ENCODE data around the gene DOCK6. TPM values are rescaled to one million over a fixed set of nuclear protein-coding genes. Genes with fewer than 3 reads are reported as not detected.
A peak's percentile ranks its signal among the peaks of the same experiment; 100 is the strongest.

Gene DOCK6
- total RNA-seq, 2 donors from 2014 or later, result 12.7 to 49.4 TPM

GRCh38 chr19:11265177-11265784 lies 3.0 kb upstream of the DOCK6 start:
- Histone ChIP-seq H3K27ac (peak overlapping the region; percentile 51 to 57), H3K36me3 (no peaks in the 10 kb centered on the region), H3K4me1 (peaks cover 0 to 34% of the 10 kb centered on the region in 2 donors), H3K27me3 (no peaks in the 10 kb centered on the region), H3K9me3 (no peaks in the 10 kb centered on the region), H3K4me3 (no peak overlapping the region)
- DNase-seq (ENCODE audit: low spot score), result no peak
- TF ChIP-seq, protein P1, sequence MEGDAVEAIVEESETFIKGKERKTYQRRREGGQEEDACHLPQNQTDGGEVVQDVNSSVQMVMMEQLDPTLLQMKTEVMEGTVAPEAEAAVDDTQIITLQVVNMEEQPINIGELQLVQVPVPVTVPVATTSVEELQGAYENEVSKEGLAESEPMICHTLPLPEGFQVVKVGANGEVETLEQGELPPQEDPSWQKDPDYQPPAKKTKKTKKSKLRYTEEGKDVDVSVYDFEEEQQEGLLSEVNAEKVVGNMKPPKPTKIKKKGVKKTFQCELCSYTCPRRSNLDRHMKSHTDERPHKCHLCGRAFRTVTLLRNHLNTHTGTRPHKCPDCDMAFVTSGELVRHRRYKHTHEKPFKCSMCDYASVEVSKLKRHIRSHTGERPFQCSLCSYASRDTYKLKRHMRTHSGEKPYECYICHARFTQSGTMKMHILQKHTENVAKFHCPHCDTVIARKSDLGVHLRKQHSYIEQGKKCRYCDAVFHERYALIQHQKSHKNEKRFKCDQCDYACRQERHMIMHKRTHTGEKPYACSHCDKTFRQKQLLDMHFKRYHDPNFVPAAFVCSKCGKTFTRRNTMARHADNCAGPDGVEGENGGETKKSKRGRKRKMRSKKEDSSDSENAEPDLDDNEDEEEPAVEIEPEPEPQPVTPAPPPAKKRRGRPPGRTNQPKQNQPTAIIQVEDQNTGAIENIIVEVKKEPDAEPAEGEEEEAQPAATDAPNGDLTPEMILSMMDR (IDR thresholded peaks at IDR 0.05), result no peak

- no peak overlapping the region for H3K4me3 ChIP-seq
- no peaks in the 10 kb centered on the region for H3K36me3 ChIP-seq
- no peaks in the 10 kb centered on the region for H3K27me3 ChIP-seq
- TF ChIP-seq, protein P1 (IDR thresholded peaks at IDR 0.05), result no peak
- H3K9me3 ChIP-seq, result no peaks in the 10 kb centered on the region
- peak; percentile 70 for DNase-seq (ENCODE audit: low spot score)
- peak overlapping the region; percentile 51 to 57 for H3K27ac ChIP-seq
- peaks cover 0 to 33% of the 10 kb centered on the region in 2 donors for H3K4me1 ChIP-seq
These were observed 2.3 kb upstream of the DOCK6 start for GRCh38 chr19:11264452-11265176.

DNA sequence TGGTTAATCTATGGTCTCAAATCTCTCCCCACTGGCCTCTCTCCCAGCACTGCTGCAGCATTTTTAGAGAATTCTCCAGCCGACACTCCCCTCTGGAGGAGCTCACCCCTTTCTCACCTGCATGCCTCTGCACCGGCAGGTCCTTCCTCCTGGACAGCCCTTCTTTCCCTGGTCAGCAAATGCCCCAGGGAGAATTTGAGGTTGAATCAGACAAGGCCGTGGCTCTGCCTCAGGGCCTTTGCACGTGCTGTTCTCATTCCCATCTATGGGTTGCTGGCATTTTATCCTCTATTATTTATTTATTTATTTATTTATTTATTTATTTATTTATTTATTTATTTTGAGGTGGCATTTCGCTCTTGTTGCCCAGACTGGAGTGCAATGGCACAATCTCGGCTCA lies 1.4 kb upstream of the DOCK6 start:
- H3K4me3 ChIP-seq, result no peak overlapping the region
- H3K27ac ChIP-seq, result peak overlapping the region in 1 of 2 donors; percentile 57
- H3K27me3 ChIP-seq, result no peaks in the 10 kb centered on the region
- DNase-seq (ENCODE audit: low spot score), result no peak
- TF ChIP-seq, protein P1 (IDR thresholded peaks at IDR 0.05), result no peak
- H3K9me3 ChIP-seq, result no peaks in the 10 kb centered on the region
- no peaks in the 10 kb centered on the region for H3K36me3 ChIP-seq
- peaks cover 0 to 26% of the 10 kb centered on the region in 2 donors for H3K4me1 ChIP-seq

GRCh38 chr19:11261431-11261970 lies 823 bp downstream of the DOCK6 start:
- Histone ChIP-seq H3K4me3 (peak overlapping the region; percentile 94 to 97), H3K27me3 (no peaks in the 10 kb centered on the region), H3K9me3 (no peaks in the 10 kb centered on the region), H3K27ac (peak overlapping the region; percentile 89 to 96), H3K4me1 (peaks cover 0 to 19% of the 10 kb centered on the region in 2 donors), H3K36me3 (no peaks in the 10 kb centered on the region)
- DNase-seq (ENCODE audit: low spot score), result no peak
- TF ChIP-seq, protein P1 (IDR thresholded peaks at IDR 0.05), result no peak

DNA sequence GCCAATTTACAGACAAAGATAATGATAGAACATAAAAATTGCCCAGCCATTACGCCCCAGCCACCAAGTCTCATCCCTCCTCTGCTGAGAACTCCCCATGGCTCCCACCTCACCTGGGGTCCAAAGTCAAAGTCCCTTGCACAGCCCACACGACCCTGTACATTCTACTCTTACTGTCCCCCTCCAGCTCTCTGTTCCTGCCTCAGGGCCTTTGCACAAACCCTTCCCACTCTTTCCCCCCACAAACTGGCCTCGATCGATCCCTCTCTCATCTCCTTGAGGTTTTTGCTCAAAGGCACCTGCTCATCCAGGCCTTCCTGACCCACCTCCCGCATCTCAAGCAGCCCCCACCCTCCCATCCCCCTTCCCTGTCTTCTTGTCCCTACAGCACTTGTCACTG lies 1.3 kb downstream of the DOCK6 start:
- H3K4me1 ChIP-seq, result peaks cover 0 to 24% of the 10 kb centered on the region in 2 donors

More for the DNA sequence above, 1.3 kb downstream of the DOCK6 start:
- H3K4me3 ChIP-seq, result peak overlapping the region; percentile 94 to 97
- TF ChIP-seq, protein P1 (IDR thresholded peaks at IDR 0.05), result no peak
- H3K36me3 ChIP-seq, result no peaks in the 10 kb centered on the region
- H3K9me3 ChIP-seq, result no peaks in the 10 kb centered on the region
- DNase-seq (ENCODE audit: low spot score), result no peak
- no peaks in the 10 kb centered on the region for H3K27me3 ChIP-seq
- H3K27ac ChIP-seq, result peak overlapping the region; percentile 89 to 96
